KBM-7 (cell line): ENCODE results near the gene SLITRK3.
"Not testable (repeated sequence)": the region's sequence is repeated elsewhere in the genome, so short reads cannot be mapped to it uniquely, and the experiment has no call there.

Experiments
- DNase-seq: peaks from one replicate; pipeline ENCODE4 v3.0.0-alpha.2; 2015
- in situ Hi-C: fragments of 300-500 bp; cut with MboI; formaldehyde crosslinking; loops from 2 replicates; pipeline ENCODE4 v1.14.3; 2020; ENCODE audit warnings: low sequenced_read_pairs, low pct_unique_long_range_greater_than_20kb, mixed read lengths

SLITRK3 gene

DNA sequence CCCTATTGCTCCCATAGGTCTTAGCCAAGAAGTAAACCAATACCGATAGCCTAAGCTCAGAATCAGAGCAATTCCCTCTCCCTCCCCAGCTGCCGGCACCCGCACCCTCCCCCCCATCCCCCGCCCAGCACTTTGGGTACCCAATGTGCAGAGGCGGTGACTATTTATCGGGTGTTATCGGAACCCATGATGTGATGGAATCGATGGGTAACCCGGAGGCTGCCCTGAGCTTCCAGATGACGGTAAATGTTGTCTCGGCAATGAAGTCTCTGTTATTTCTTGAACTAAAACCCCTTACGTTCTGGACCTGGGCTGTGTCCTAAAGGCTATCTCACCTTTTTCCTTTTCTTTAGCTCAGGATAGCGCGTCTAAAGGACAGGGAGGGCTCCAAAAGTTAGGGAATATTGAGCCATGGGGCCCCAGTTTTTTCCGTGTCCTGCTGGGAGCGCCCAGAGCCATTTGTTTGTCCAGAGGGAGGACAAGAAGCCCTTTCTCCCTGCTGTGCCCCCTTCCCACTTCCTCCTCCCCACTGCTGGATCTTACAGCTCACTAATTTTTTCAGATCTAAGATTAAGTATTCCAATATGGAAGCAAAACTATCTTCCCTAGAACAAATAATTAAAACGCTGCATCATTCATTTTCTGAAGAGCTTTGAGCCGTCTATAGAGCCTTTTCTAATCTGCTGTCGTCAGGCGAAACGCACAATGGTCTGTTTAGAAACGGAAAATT is 1.5 kb downstream of the SLITRK3 start:
- in situ Hi-C loops: no loop called here
- DNase-seq: no peak

DNA sequence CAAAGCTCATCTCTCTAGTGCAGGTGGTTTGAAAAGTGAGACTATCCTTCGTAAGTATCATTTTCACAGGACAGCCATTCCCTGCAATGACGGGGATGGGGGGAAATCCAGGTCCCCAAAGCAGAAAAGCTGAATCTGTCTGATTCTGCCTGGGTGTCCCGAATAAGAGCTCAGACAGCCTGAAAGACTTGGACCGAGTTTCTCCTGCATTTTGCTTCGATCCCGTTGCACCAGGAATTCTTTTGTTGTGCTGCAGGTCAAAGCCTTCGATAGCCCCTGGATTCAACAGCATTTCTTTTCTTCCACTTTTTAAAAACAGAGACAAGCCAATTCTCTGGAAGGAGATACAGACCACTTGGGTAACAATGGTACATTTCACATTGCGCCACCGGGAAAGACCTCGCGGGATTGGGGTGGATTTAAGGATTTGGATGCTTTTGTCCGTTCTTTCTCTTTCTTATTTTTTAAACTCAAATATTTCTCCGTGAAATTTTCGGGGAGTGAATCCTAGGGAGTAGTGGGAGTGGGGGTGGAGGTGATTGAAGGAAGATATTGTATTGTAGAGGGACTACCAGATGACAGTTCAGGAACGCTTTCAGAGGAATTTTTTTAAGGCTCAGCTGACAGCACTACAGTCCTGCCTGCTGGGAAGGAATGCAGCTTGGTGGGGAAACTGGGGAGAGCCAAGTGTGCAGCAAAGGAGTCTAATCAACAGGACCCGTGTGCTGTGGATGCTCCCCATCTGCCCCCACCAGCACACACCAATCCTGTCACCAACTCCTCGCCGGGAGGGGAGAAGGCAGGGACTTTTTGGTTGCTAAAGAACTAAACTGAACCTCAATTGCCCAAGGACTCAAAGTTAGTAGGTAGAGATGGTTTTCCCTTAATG is 2.6 kb downstream of the SLITRK3 start:
- DNase-seq: no peak
- in situ Hi-C loops: no loop called here

DNA sequence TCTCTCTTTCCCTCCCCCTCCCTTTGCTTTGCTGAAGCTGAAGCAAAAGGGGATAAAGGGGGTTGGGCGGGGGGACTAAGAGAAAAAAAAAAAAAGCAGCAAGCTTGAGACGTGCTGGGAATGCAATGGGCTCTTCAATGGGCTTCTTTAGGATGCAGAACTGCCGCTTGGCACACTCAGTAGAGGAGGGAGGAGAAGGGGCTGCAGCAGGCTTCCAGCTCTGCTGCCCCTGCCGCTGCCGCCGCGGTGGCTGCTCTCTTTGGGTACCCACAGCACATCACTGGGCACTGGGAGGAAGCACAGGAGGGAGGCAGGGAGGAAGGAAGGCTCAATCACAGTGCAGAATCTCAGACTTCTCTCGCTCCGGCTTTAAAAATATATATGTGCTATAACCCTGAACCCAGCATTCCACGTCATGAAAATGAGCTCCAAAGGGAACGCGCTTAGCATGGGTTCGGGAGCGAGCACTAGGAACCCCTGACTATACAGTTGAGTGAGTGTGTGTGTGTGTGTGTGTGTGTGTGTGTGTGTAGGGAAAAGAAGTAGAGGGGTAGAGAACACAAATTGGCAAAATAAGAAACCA is 3.5 kb downstream of the SLITRK3 start:
- in situ Hi-C loops: no loop called here
- DNase-seq: no peak

DNA sequence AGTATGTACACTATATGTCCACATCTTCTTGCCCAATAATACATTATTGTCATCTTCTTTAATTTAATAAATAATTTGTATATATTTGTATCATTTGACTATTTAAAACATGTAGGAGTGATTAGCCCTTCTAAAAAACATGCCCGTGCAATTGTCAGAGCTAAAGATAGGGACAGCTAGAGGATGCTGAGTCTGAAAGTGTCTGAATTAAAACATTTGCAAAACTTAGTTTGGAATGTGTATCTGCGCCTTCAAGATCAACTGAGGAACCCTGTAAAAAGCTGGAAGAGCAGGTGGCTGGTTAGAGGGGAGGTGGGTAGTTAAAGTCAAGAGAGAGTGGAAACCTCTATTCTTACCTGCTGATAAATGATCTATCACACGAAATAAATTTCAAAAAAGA is 4.7 kb downstream of the SLITRK3 start:
- in situ Hi-C loops: no loop called here

DNA sequence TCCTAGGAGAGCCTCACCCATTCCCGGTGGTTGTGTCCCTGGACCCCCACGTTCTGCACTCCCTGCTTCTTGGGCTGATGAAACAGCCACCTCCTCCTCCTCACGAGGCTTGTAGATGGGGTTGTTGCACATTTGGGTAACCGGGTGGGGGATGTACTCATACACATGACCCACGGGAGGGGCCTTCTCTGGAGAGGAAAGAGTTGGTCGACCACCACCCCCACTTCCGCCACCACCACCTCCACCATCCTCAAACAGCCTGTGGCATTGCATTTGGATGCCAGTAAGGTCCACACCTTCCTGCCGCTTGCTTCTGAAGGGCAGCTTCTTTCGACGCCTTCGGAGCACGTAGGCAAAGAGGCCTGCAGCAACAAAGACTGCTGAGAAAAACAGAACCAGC is 7.7 kb downstream of the SLITRK3 start:
- in situ Hi-C loops: no loop called here
- no peak for DNase-seq

More for the DNA sequence above, 4.7 kb downstream of the SLITRK3 start:
- no peak for DNase-seq

DNA sequence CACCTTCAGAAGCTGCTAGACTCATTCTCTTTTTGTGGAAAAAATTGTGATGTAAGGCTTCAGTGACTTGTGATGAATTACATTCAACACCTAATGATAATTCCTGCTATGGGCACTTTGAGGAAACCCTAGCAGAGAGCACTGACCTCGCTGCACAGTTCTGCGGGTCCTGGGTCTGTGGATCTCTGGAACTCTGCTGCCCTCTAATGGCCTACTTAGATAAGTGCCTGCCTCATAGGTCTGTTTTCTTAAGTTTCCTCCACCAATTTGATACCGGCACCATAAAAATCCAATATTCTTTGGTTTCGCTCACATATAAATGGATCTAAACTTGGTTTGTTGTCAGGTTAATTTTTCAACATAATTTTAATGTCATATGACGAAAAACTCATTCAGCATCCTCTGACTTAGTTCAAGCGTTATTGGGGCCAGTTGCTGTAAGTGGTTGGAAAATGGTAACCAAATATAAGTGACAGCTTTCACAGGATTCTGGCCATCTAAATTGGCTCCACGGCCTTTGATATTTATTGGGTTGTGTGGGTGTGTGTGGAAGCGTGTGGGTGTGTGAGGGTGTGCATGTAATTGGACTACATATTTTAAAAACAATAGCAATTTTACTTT is 10.4 kb downstream of the SLITRK3 start:
- in situ Hi-C loops: no loop called here
- peak; percentile 44 for DNase-seq

DNA sequence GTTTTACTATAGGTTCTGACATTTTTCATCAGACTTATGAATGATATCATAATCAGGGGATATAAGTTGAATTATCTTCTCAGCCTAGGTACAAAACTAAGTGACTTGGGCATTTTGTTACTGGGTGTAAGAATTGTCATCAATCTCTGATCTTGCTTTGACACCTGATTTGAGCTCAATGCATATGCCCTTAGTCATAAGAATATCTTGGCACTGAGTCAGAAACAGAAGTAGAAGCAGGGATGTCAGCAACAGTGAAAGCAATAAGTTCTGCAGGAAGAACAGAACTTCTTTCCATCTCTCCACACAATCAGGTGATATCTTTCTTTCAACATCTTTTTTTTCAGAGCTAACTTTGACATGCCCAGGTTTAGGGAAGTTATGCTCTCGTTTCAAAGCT is 14.6 kb downstream of the SLITRK3 start:
- DNase-seq: no peak
- in situ Hi-C loops: no loop called here

DNA sequence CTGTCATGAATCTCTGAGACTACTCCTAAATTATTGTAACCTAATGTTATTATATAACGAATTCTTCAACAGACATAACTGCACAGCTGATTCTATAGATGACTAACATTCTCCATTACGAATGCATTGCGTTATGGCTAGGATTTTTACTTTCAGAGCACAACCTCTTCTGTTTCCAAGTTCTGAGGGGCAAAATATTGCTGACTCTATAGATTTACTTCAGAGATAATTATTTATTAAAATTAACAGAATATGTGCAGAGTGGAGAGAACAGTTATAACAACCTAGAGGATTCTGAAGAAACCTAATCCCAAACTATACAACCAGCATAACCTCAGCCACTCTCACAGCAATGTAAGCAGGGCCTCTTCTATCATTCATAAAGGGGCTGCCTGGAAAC is 25.9 kb downstream of the SLITRK3 start:
- no peak for DNase-seq
- in situ Hi-C loops: no loop called here

DNA sequence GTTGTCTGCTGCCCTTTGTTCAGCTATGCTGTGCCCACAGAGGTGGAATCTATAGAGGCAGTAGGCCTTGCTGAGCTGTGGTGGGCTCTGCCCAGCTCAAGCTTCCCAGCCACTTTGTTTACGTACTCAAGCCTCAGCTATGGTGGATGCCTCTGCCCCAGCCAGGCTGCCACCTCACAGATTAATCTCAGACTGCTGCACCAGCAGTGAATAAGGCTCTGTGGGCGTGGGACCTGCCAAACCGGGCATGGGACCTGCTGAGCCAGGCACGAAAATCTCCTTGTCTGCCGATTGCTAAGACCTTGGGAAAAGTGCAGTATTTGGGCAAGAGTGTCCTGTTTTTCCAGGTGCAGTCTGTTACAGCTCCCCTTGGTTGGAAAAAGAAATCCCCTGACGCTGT is 26.8 kb downstream of the SLITRK3 start:
- DNase-seq: no peak
- in situ Hi-C loops: no loop called here

DNA sequence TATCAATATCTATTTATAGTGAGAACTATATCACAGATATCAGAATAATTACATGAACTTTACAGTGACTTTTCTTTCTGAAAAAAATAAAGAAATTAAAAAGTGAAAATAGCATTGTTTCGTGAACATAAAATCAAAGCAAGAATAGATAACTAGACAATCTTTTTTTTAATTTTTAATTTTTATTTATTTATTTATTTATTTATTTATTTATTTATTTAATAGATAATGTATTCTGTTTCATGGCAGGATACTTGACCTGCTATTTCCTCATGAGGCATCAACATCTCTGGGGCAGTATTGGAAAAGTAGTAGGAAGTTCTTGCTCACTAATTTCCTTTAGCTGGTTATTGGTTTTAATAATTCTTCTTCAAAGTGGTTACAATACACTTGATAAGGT is 33.3 kb downstream of the SLITRK3 start:
- in situ Hi-C loops: no loop called here
- DNase-seq: no peak

DNA sequence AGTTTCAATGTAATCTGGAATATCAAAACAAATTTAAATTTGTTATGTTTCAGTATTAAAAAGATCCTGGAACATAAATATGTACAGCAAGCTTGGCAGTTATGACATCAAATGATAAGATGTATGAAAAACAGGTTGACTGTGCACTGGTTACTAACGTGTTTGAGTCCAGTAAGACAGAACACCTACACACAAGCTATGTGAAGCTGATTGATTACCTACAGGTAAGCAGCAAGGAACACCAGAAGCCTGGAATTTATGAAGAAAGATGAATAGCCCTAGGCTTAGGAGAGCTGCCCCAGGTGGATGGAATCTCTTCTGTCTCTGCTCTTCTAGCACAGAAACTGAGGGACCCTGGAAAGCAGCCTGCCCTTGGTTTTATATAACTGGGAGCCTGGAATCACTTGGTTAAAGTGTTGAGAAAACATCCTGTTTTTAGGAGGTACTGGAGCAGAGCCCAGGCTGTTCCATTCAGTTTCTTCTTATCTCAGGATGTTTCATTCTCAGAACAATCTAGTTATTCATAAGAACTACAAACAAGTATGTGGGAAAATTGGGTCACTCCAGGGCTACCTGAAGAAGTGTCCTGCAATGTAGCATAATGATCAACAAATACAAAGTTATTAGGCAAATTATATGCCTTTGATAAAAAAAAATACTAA is 36.3 kb downstream of the SLITRK3 start:
- in situ Hi-C loops: no loop called here
- DNase-seq: no peak

DNA sequence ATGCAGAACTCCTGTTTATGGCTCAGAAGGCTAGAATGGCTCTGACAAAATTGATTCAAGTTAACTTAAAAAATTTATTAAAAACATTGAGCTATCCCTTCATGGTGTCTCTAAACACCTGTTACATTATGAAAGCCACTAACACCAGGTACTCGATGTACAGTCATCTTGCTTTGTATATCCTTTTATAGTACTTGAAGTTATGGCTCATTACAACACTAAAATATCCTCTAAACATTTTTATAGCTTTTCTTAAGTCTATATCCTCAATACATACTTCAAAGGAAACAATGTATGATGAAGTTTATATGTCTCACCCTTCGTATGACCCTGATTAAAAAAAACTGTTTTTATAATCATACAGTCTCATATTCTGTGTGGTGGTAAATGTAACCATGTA is 38.2 kb downstream of the SLITRK3 start:
- in situ Hi-C loops: no loop called here
- no peak for DNase-seq

DNA sequence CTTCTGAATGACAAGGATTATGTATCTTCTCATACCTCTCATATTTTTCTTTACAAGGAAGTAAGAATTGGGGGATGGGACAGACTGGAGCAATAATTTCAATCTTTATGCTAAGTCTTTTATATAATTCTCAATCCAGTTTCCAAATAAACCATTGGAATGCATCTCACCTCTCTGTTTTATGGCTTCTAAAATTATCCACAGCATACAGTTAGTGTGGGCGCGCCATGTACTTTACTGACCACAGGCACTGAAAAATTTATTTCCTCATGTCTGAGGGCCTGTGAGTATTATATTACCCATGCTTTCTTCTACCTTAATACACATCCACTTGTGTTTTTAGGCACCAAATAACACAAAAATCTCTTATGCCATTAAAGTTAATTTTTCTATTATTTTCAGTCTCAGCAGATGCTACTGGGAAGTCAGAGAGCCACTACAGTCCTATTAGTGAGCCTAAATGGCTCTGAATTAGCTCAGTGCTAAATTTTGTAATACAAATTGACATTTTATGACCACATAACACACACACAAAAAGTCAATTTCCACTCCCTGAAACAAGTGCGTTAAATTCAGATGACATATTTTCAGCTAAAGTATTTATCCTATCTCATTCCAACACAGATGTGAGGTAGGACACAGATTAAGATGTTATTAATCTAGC is 39.3 kb downstream of the SLITRK3 start:
- in situ Hi-C loops: no loop called here
- DNase-seq: no peak

DNA sequence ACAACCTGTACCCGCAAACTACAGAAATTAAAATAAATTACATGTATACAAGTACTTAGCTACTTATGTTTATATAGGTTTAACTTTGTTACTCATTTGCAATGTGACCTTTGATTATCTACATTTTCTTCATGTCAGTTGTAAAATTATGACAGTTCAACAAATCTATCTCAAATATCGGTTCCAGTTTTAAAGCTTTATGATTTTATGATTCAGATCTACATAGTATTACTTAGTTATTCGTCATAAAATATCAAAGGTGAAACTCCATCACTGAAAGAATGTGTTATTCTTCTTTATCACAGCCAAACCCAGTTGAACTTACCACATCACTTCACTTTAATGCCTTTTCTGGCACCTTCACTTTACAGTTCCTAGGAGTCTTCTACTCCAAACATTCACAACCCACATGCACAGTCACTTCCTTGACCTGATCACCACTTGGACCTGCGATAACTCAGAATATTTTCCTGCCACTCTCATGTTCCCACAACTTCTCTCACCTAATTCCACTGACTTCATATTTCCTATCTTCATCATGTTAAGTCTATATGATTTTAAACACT is 47.2 kb downstream of the SLITRK3 start:
- no peak for DNase-seq
- in situ Hi-C loops: no loop called here

DNA sequence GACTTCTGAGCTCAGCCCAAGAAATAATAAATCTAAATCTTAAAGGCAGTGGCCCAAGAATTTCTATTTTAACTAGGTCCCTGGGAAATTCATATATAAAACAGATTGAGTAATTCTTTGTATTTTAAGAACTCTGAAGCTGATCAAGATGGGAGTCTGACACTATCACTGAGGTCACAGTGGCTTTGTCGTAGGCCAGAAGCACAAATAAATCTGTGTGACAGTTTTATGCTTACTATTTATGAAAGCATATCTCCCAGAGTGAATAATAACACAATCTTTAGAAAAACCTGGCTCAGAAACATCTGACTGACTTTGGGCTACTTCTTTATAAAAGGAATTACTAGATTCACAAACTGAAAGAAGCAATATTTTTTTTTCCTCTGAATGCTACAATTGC is 51.9 kb downstream of the SLITRK3 start:
- in situ Hi-C loops: no loop called here
- DNase-seq: no peak

DNA sequence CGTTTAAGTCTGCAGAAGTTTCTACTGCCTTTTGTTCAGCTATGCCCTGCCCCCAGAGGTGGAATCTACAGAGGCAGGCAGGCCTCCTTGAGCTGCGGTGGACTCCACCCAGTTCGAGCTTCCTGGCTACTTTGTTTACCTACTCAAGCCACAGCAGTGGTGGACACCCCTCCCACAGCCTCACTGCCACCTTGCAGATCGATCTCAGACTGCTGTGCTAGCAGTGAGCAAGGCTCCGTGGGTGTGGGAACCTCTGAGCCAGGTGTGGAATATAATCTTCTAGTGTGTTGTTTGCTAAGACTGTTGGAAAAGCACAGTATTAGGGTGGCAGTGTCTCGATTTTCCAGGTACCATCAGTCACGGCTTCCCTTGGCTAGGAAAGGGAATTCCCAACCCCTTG is 56.3 kb downstream of the SLITRK3 start:
- DNase-seq, in situ Hi-C loops: not testable (repeated sequence)
